T-helper 2 cell treated with Interferon-gamma antibody and Interleukin-4, amounts not matched to agents 5 μg/mL and 100 μg/mL, for 36 hours (primary cell): ENCODE data around the gene TSFM.
A peak's percentile ranks its signal among the peaks of the same experiment; 100 is the strongest.
"Not testable (repeated sequence)": the region's sequence is repeated elsewhere in the genome, so short reads cannot be mapped to it uniquely, and the experiment has no call there.

Experiments used
- DNase-seq: peaks from one replicate; pipeline ENCODE4 v3.0.0; 2021; ENCODE audit warnings: low spot score
- H3K27ac Mint-ChIP-seq: one replicate; pipeline ENCODE4 v1.8.0; 2021; ENCODE audit warnings: mild to moderate bottlenecking, mixed read lengths
- H3K27me3 Mint-ChIP-seq: one replicate; pipeline ENCODE4 v1.8.0; 2021; ENCODE audit warnings: low read depth, mixed read lengths
- H3K36me3 Mint-ChIP-seq: one replicate; pipeline ENCODE4 v1.8.0; 2021; ENCODE audit warnings: low read depth, mixed read lengths
- H3K4me1 Mint-ChIP-seq: one replicate; pipeline ENCODE4 v1.8.0; 2021; ENCODE audit warnings: low read depth, mixed read lengths
- H3K4me3 Mint-ChIP-seq: one replicate; pipeline ENCODE4 v1.8.0; 2022; ENCODE audit warnings: mild to moderate bottlenecking, moderate library complexity, mixed read lengths
- H3K9me3 Mint-ChIP-seq: one replicate; pipeline ENCODE4 v1.8.0; 2021; ENCODE audit warnings: mixed read lengths

Gene TSFM

GRCh38 chr12:57774634-57775033 lies 8.0 kb upstream of the TSFM start:
- not testable (repeated sequence) for DNase-seq, H3K4me3 Mint-ChIP-seq, H3K27ac Mint-ChIP-seq, H3K27me3 Mint-ChIP-seq, H3K9me3 Mint-ChIP-seq
- peaks cover 20% of the 10 kb centered on the region for H3K4me1 Mint-ChIP-seq
- H3K36me3 Mint-ChIP-seq, result peaks cover 13% of the 10 kb centered on the region

GRCh38 chr12:57775044-57775443 lies 7.5 kb upstream of the TSFM start:
- Mint-ChIP-seq H3K36me3 (peaks cover 9% of the 10 kb centered on the region), H3K27me3 (no peaks in the 10 kb centered on the region), H3K9me3 (no peaks in the 10 kb centered on the region), H3K4me3 (no peak overlapping the region), H3K27ac (no peak overlapping the region), H3K4me1 (peaks cover 19% of the 10 kb centered on the region)
- DNase-seq, result no peak

DNA sequence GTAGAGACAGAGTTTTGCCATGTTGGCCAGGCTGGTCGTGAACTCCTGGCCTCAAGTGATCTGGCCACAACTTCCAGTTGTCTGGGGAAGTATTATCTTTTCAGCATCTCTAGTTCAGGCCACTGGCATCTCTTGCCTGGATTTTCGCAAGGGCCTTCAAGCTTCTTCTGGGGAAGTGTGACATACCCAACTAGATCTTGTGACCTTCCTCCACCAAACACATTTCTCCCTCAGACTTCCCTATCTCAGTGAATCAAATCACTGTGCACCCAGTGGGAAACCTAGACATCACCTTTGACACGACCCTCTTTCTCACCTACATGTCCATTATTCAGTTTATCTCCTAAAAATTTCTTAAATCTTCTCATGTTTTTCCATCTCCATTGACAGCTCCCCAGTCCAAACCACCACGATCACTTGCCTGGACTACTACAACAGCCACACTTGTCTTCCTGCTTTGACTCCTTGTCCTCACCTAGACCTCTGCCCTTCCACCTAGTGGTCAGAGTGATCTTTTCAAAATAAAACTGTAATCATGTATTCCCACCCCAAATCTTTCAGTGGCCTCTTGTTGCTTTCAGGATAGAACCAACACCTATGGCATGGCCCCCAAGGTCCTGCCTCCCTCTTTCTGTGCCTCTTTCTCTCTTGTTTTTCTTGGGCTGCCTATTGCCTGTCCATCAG lies 6.9 kb upstream of the TSFM start:
- Mint-ChIP-seq H3K27ac (no peak overlapping the region), H3K9me3 (no peaks in the 10 kb centered on the region), H3K36me3 (peaks cover 5% of the 10 kb centered on the region), H3K4me1 (peaks cover 15% of the 10 kb centered on the region), H3K27me3 (no peaks in the 10 kb centered on the region), H3K4me3 (no peak overlapping the region)
- no peak for DNase-seq

DNA sequence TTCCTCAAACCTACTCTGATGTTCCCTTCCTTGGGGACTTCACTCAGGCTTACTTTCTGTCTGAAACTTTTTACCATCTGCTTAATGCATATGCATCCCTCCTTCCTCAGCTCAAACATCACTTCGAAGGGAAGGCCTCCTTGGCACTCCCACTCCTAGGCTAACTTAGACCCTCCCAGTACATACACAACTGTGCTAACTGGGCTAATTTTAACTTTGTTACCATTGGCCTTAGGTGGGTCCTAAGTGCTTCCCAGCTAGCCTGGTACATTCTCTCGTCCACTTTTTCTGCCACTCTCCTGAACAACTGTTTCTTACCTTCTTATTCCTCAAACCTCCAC lies 6.4 kb upstream of the TSFM start:
- H3K27ac Mint-ChIP-seq, result no peak overlapping the region
- H3K4me3 Mint-ChIP-seq, result no peak overlapping the region
- H3K27me3 Mint-ChIP-seq, result no peaks in the 10 kb centered on the region
- H3K4me1 Mint-ChIP-seq, result peaks cover 15% of the 10 kb centered on the region
- H3K9me3 Mint-ChIP-seq, result no peaks in the 10 kb centered on the region
- H3K36me3 Mint-ChIP-seq, result peaks cover 5% of the 10 kb centered on the region
- no peak for DNase-seq

GRCh38 chr12:57777367-57777766 lies 5.2 kb upstream of the TSFM start:
- DNase-seq, result no peak
- H3K4me1 Mint-ChIP-seq, result peaks cover 18% of the 10 kb centered on the region
- H3K36me3 Mint-ChIP-seq, result peaks cover 5% of the 10 kb centered on the region
- no peaks in the 10 kb centered on the region for H3K27me3 Mint-ChIP-seq
- H3K4me3 Mint-ChIP-seq, result no peak overlapping the region
- no peak overlapping the region for H3K27ac Mint-ChIP-seq
- no peaks in the 10 kb centered on the region for H3K9me3 Mint-ChIP-seq

DNA sequence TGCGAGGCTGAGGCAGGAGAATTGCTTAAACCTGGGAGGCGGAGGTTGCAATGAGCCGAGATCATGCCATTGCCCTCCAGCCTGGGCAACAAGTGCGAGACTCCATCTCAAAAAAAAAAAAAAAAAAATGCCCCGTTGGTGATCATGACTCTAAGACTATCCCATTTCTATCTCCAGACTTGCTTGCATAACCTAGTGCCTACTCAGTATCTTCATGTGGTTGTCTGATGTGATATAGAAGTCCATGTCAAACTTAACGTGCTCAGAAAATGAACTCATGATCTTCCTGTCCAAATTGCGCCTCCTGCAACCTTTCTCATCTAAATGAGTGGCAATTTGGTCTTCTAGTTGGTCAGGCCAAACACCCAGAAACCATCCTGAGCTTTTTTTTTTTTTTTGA lies 4.7 kb upstream of the TSFM start:
- no peak for DNase-seq
- Mint-ChIP-seq H3K27me3 (no peaks in the 10 kb centered on the region), H3K27ac (no peak overlapping the region), H3K4me1 (peaks cover 18% of the 10 kb centered on the region), H3K4me3 (no peak overlapping the region), H3K9me3 (no peaks in the 10 kb centered on the region), H3K36me3 (peaks cover 10% of the 10 kb centered on the region)

DNA sequence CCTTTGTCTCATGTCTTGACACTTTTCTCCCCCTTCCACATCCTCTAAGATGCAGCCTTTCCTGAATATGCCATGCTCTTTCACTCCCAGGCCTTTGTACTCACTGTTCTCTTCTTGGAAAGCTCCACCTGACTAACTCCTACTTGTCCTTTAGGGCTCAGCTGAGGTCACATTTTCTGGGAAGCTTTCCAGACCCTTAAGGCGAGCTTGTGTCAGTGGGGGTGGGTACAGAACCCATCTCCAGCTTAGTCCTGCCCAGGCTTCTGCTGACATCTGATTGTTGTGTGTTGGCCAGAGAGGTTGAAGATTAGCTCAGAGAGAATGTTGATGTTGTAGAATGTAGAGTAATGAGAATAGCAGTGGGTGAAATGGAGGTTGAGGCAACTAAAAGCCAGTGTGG lies 2.9 kb upstream of the TSFM start:
- H3K27ac Mint-ChIP-seq, result no peak overlapping the region
- H3K4me1 Mint-ChIP-seq, result peaks cover 18% of the 10 kb centered on the region
- DNase-seq, result no peak
- peaks cover 13% of the 10 kb centered on the region for H3K36me3 Mint-ChIP-seq
- no peaks in the 10 kb centered on the region for H3K9me3 Mint-ChIP-seq
- no peak overlapping the region for H3K4me3 Mint-ChIP-seq
- H3K27me3 Mint-ChIP-seq, result no peaks in the 10 kb centered on the region

- Mint-ChIP-seq H3K27ac (no peak overlapping the region), H3K4me1 (peaks cover 18% of the 10 kb centered on the region), H3K36me3 (peaks cover 13% of the 10 kb centered on the region), H3K27me3 (no peaks in the 10 kb centered on the region), H3K4me3 (no peak overlapping the region), H3K9me3 (no peaks in the 10 kb centered on the region)
- no peak for DNase-seq
These were observed 2.2 kb upstream of the TSFM start for GRCh38 chr12:57780284-57780897.

GRCh38 chr12:57781244-57781643 lies 1.3 kb upstream of the TSFM start:
- Mint-ChIP-seq H3K36me3 (peaks cover 14% of the 10 kb centered on the region), H3K9me3 (no peaks in the 10 kb centered on the region), H3K4me3 (no peak overlapping the region), H3K27me3 (no peaks in the 10 kb centered on the region), H3K4me1 (peaks cover 16% of the 10 kb centered on the region), H3K27ac (peak overlapping the region; percentile 76)
- DNase-seq, result no peak

DNA sequence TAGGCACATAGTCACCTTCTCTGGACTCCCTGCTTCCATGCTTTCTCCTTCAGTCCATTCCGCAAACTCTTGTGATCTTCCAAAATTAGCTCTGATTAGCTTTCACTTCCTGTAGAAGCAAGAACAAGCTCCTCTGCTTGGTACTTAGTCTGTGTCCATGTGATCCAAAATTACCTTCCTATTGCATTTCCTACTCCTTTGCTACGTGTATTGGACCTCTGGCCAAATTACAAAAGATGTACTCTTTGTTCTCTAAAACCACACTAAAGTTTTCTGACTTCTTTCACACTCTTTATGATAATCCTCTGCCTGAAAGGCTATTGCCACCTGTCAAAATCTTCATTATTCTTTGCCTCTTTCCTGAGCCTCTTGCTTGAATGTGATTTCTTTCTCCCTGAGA lies 786 bp upstream of the TSFM start:
- peak overlapping the region; percentile 96 for H3K4me3 Mint-ChIP-seq
- peaks cover 16% of the 10 kb centered on the region for H3K4me1 Mint-ChIP-seq
- peak overlapping the region; percentile 76 for H3K27ac Mint-ChIP-seq
- no peak for DNase-seq
- peaks cover 18% of the 10 kb centered on the region for H3K36me3 Mint-ChIP-seq
- H3K27me3 Mint-ChIP-seq, result no peaks in the 10 kb centered on the region
- no peaks in the 10 kb centered on the region for H3K9me3 Mint-ChIP-seq

- Mint-ChIP-seq H3K27ac (peak overlapping the region; percentile 94), H3K36me3 (peaks cover 20% of the 10 kb centered on the region), H3K4me1 (peaks cover 16% of the 10 kb centered on the region), H3K27me3 (no peaks in the 10 kb centered on the region), H3K9me3 (no peaks in the 10 kb centered on the region), H3K4me3 (peak overlapping the region; percentile 96)
- DNase-seq, result no peak
These were observed 362 bp upstream of the TSFM start for GRCh38 chr12:57782243-57782607.

- peak overlapping the region; percentile 96 for H3K4me3 Mint-ChIP-seq
- no peak for DNase-seq
- H3K27ac Mint-ChIP-seq, result peak overlapping the region; percentile 94
- H3K36me3 Mint-ChIP-seq, result peaks cover 27% of the 10 kb centered on the region
- H3K27me3 Mint-ChIP-seq, result no peaks in the 10 kb centered on the region
- H3K4me1 Mint-ChIP-seq, result peaks cover 16% of the 10 kb centered on the region
- H3K9me3 Mint-ChIP-seq, result no peaks in the 10 kb centered on the region
These were observed 847 bp downstream of the TSFM start for GRCh38 chr12:57783466-57783801.

- peak overlapping the region; percentile 34 for H3K27ac Mint-ChIP-seq
- DNase-seq, result no peak
- H3K9me3 Mint-ChIP-seq, result no peaks in the 10 kb centered on the region
- H3K4me1 Mint-ChIP-seq, result peaks cover 16% of the 10 kb centered on the region
- peaks cover 31% of the 10 kb centered on the region for H3K36me3 Mint-ChIP-seq
- no peaks in the 10 kb centered on the region for H3K27me3 Mint-ChIP-seq
- H3K4me3 Mint-ChIP-seq, result peak overlapping the region; percentile 73
These were observed 1.3 kb downstream of the TSFM start for GRCh38 chr12:57783861-57784260.

GRCh38 chr12:57793920-57794319 lies 11.3 kb downstream of the TSFM start:
- Mint-ChIP-seq H3K4me1 (no peaks in the 10 kb centered on the region), H3K27me3 (no peaks in the 10 kb centered on the region), H3K36me3 (peaks cover 44% of the 10 kb centered on the region), H3K4me3 (no peak overlapping the region), H3K9me3 (no peaks in the 10 kb centered on the region), H3K27ac (no peak overlapping the region)
- DNase-seq, result no peak

DNA sequence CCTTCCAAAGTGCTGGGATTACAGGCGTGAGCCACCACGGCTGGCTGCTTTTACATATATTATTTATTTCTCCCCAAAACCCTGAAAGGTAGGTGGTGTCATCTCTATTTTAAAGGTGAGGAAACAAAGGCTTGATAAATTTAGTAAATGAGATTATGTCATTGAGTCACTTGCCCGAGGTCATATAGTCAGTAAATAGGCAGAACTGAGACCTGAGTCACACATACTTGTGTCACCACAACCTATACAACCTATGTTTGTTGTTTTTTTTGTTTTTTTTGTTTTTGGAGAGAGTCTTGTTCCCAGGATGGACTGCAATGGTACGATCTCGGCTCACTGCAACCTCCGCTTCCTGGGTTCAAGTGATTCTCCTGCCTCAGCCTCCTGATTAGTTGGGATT lies 12.8 kb downstream of the TSFM start:
- Mint-ChIP-seq H3K4me1 (no peaks in the 10 kb centered on the region), H3K27ac (no peak overlapping the region), H3K36me3 (peaks cover 39% of the 10 kb centered on the region), H3K9me3 (no peaks in the 10 kb centered on the region), H3K27me3 (no peaks in the 10 kb centered on the region), H3K4me3 (no peak overlapping the region)
- no peak for DNase-seq
